Cardiac muscle cell (in vitro differentiated cells and primary cell): Measurements from ENCODE around the gene COL8A1. TPM values are rescaled to one million over a fixed set of nuclear protein-coding genes. Genes with fewer than 3 reads are reported as not detected.

Source experiments
- DNase-seq, 2 donors: peaks; one replicate each; pipeline versions ENCODE4 v3.0.0 to v3.0.0-alpha.2; 2010 to 2017; ENCODE audit warnings: low read depth in 1 of 2, low spot score in 1 of 2
- H3K27ac ChIP-seq: fragments of 200-600 bp; sonication (generic); 2 replicates; pipeline ENCODE4 v1.5.1; 2016
- H3K27me3 ChIP-seq: fragments of 200-600 bp; sonication (generic); 2 replicates; pipeline ENCODE4 v1.6.0; 2016; ENCODE audit warnings: control low read depth
- H3K36me3 ChIP-seq: fragments of 200-600 bp; sonication (generic); 2 replicates; pipeline ENCODE4 v1.5.1; 2016; ENCODE audit warnings: control low read depth
- H3K4me1 ChIP-seq: fragments of 200-600 bp; sonication (generic); 2 replicates; pipeline ENCODE4 v1.8.1; 2017; ENCODE audit warnings: low read depth, mild to moderate bottlenecking, mixed run types
- H3K4me3 ChIP-seq: fragments of 200-600 bp; sonication (generic); 2 replicates; pipeline ENCODE4 v1.5.1; 2016; ENCODE audit warnings: mild to moderate bottlenecking
- H3K9me3 ChIP-seq: fragments of 200-600 bp; sonication (generic); 2 replicates; pipeline ENCODE4 v1.5.1; 2017; ENCODE audit warnings: low read depth, mild to moderate bottlenecking, control low read depth
- CTCF ChIP-seq: IDR thresholded peaks from 2 replicates; pipeline ENCODE4 v1.5.1; 2012; ENCODE audit warnings: low read depth, mild to moderate bottlenecking, low read length
- polyA plus RNA-seq: library from polyadenylated mRNA; unstranded; fragments of >200 nt; fragmentation: Nextera tagmentation; extraction: Ambion mirVana; gene quantifications from 2 replicates; pipeline ENCODE4 v1.2.1, GENCODE V29; 2016
- total RNA-seq: library from RNA; depleted of rRNA; stranded (reverse); fragments of >200 nt; gene quantifications from 2 replicates; pipeline ENCODE4 v1.2.3, GENCODE V29; 2016

The COL8A1 gene
- total and polyA plus RNA-seq, 2 experiments from 2014 or later, result 1.5 to 5.1 TPM

- Histone ChIP-seq H3K27me3 (no peaks in the 10 kb centered on the region), H3K9me3 (no peaks in the 10 kb centered on the region), H3K27ac (no peak overlapping the region), H3K4me3 (no peak overlapping the region), H3K36me3 (no peaks in the 10 kb centered on the region), H3K4me1 (no peaks in the 10 kb centered on the region)
- no peak for TF ChIP-seq CTCF
- no peak for DNase-seq
These were observed 31.6 kb downstream of the COL8A1 start for GRCh38 chr3:99669879-99670555.

GRCh38 chr3:99670556-99670950 is 32.2 kb downstream of the COL8A1 start:
- H3K9me3 ChIP-seq, result no peaks in the 10 kb centered on the region
- H3K4me3 ChIP-seq, result no peak overlapping the region
- DNase-seq, result no peak
- no peak for TF ChIP-seq CTCF
- H3K27me3 ChIP-seq, result no peaks in the 10 kb centered on the region
- no peaks in the 10 kb centered on the region for H3K4me1 ChIP-seq
- H3K27ac ChIP-seq, result no peak overlapping the region
- no peaks in the 10 kb centered on the region for H3K36me3 ChIP-seq

GRCh38 chr3:99674086-99674789 is 35.8 kb downstream of the COL8A1 start:
- H3K27ac ChIP-seq, result no peak overlapping the region
- no peaks in the 10 kb centered on the region for H3K4me1 ChIP-seq
- no peaks in the 10 kb centered on the region for H3K36me3 ChIP-seq
- H3K9me3 ChIP-seq, result no peaks in the 10 kb centered on the region
- TF ChIP-seq CTCF, result no peak
- DNase-seq, result peak in 1 of 2 donors; percentile 74
- no peak overlapping the region for H3K4me3 ChIP-seq
- no peaks in the 10 kb centered on the region for H3K27me3 ChIP-seq

- Histone ChIP-seq H3K9me3 (no peaks in the 10 kb centered on the region), H3K4me1 (no peaks in the 10 kb centered on the region), H3K27me3 (no peaks in the 10 kb centered on the region), H3K36me3 (no peaks in the 10 kb centered on the region), H3K27ac (no peak overlapping the region), H3K4me3 (no peak overlapping the region)
- DNase-seq, result peak in 1 of 2 donors; percentile 89
- no peak for TF ChIP-seq CTCF
These were observed 39.6 kb downstream of the COL8A1 start for GRCh38 chr3:99678023-99678422.

- Histone ChIP-seq H3K9me3 (no peaks in the 10 kb centered on the region), H3K4me3 (no peak overlapping the region), H3K27ac (no peak overlapping the region), H3K4me1 (no peaks in the 10 kb centered on the region), H3K36me3 (no peaks in the 10 kb centered on the region), H3K27me3 (no peaks in the 10 kb centered on the region)
- DNase-seq, result no peak
- TF ChIP-seq CTCF, result no peak
These were observed 40.5 kb downstream of the COL8A1 start for GRCh38 chr3:99678896-99679295.
